GM19351 (cell line): ENCODE results near the gene KCNQ5.

Experiments used
- ATAC-seq: cut with Tn5 transposase; IDR thresholded peaks from one replicate; pipeline ENCODE4 v1.9.1; 2021; ENCODE audit warnings: mild to moderate bottlenecking, moderate library complexity; ENCODE audit not compliant: unreplicated experiment

KCNQ5 gene

GRCh38 chr6:72792692-72793091, 170.8 kb downstream of the KCNQ5 start:
- no peak for ATAC-seq

GRCh38 chr6:72793641-72794395, 172.0 kb downstream of the KCNQ5 start:
- no peak for ATAC-seq

- no peak for ATAC-seq
Measured at GRCh38 chr6:72798196-72798595, 176.3 kb downstream of the KCNQ5 start.

GRCh38 chr6:72809746-72810379, 188.0 kb downstream of the KCNQ5 start:
- ATAC-seq = no peak

GRCh38 chr6:72810571-72811280, 188.9 kb downstream of the KCNQ5 start:
- ATAC-seq = no peak

- no peak for ATAC-seq
Measured at GRCh38 chr6:72811971-72812421, 190.1 kb downstream of the KCNQ5 start.

GRCh38 chr6:72813807-72814596, 192.1 kb downstream of the KCNQ5 start:
- ATAC-seq = no peak

GRCh38 chr6:72816022-72816421, 194.2 kb downstream of the KCNQ5 start:
- no peak for ATAC-seq

GRCh38 chr6:72817208-72817607, 195.3 kb downstream of the KCNQ5 start:
- ATAC-seq = no peak

GRCh38 chr6:72819609-72820008, 197.7 kb downstream of the KCNQ5 start:
- ATAC-seq = no peak

- ATAC-seq = no peak
Measured at GRCh38 chr6:72820153-72820552, 198.3 kb downstream of the KCNQ5 start.

- ATAC-seq = no peak
Measured at GRCh38 chr6:72820906-72821305, 199.0 kb downstream of the KCNQ5 start.

GRCh38 chr6:72822023-72822422, 200.2 kb downstream of the KCNQ5 start:
- no peak for ATAC-seq

- ATAC-seq = no peak
Measured at GRCh38 chr6:72822691-72823090, 200.8 kb downstream of the KCNQ5 start.

GRCh38 chr6:72824833-72825232, 203.0 kb downstream of the KCNQ5 start:
- peak; percentile 85 for ATAC-seq

GRCh38 chr6:72825315-72825911, 203.5 kb downstream of the KCNQ5 start:
- peak; percentile 34 for ATAC-seq

GRCh38 chr6:72826037-72826436, 204.2 kb downstream of the KCNQ5 start:
- ATAC-seq = no peak

GRCh38 chr6:72826744-72827438, 205.0 kb downstream of the KCNQ5 start:
- no peak for ATAC-seq

- no peak for ATAC-seq
Measured at GRCh38 chr6:72828904-72829303, 207.0 kb downstream of the KCNQ5 start.

GRCh38 chr6:72832271-72832670, 210.4 kb downstream of the KCNQ5 start:
- ATAC-seq = no peak
